ENCODE measurements around the gene RGS5. TPM values are rescaled to one million over a fixed set of nuclear protein-coding genes. Genes with fewer than 3 reads are reported as not detected.
A peak's percentile ranks its signal among the peaks of the same experiment; 100 is the strongest.

The RGS5 gene
- polyA plus RNA-seq, 1 of the 3 experiments (the other 2 are of a cell fraction) = 260 TPM

DNA sequence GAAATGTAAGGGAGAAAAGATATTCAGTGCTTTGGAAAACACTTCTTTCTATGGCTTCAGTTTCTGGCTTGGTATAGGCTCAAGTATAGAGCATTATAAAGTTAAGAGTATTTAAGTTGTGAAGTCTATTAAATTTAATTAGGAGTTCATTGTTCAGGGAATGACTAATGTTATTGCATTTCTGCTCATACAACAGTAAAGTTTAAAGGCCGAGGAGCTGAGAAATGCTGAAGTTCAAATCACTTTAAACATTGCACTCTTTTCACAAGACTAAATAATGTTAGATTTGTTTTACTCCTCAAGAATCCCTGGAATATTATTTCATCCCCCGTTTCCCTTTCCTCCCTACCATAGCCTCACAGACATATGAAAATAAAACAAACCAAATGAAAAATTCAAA lies 30.1 kb downstream of the RGS5 start:
- Histone ChIP-seq H3K4me3 (ENCODE audit: low read depth in 2 of 2, low read length in 1 of 2) (0 out of 4 replicates have a peak overlapping the region, but pooled peaks of 1 of the 2 experiments have one; percentile 2), H3F3A (replicated peaks; ENCODE audit: insufficient read depth) (peaks cover 43% of the 10 kb centered on the region), H3K4me2 (peak overlapping the region; percentile 53), H3K9me3 (no peaks in the 10 kb centered on the region), H3K27me3 (ENCODE audit: insufficient read depth) (no peaks in the 10 kb centered on the region), H3K9me2 (no peaks in the 10 kb centered on the region), H4K20me1 (ENCODE audit: insufficient read depth) (no peaks in the 10 kb centered on the region), H3K27ac (ENCODE audit: low read depth in 2 of 2, low read length in 1 of 2) (peak overlapping the region; percentile 95 to 99), H2AFZ (ENCODE audit: low read depth) (0 out of 2 replicates have a peak overlapping the region, but pooled peaks have one; percentile 25), H3K79me2 (ENCODE audit: insufficient read depth) (peaks cover 46% of the 10 kb centered on the region), H3K36me3 (replicated peaks in 1 of 2; ENCODE audit: control insufficient read depth in 1 of 2, insufficient read depth in 2 of 2, low read length in 1 of 2) (peaks cover 0 to 21% of the 10 kb centered on the region in 2 experiments), H3K4me1 (ENCODE audit: control insufficient read depth in 1 of 2, insufficient read depth in 2 of 2, low read depth in 1 of 2, low read length in 1 of 2) (peaks cover 54 to 79% of the 10 kb centered on the region in 2 experiments), H3K9ac (peak overlapping the region; percentile 70)
- no peak for TF ChIP-seq REST (IDR thresholded peaks at IDR 0.05; ENCODE audit: low read depth, low read length)
- no peak for TF ChIP-seq USF1 (IDR thresholded peaks at IDR 0.05; ENCODE audit: borderline replicate concordance, low read depth)
- no peak for TF ChIP-seq MAX (IDR thresholded peaks at IDR 0.05; ENCODE audit: low read depth)
- no peak for TF ChIP-seq ELF1 (IDR thresholded peaks at IDR 0.05)
- no peak for TF ChIP-seq GATA2 (CRISPR knock-in tag; IDR thresholded peaks at IDR 0.05)
- no peak for TF ChIP-seq EP300 (IDR thresholded peaks at IDR 0.05; ENCODE audit: borderline replicate concordance in 1 of 2, low read depth in 1 of 2, low read length in 1 of 2)
- TF ChIP-seq MEF2A (IDR thresholded peaks at IDR 0.05; ENCODE audit: borderline replicate concordance, low read depth) = no peak
- TF ChIP-seq RCOR1 (IDR thresholded peaks at IDR 0.05; ENCODE audit: low read length) = no peak
- TF ChIP-seq TAF1 (IDR thresholded peaks at IDR 0.05; ENCODE audit: borderline replicate concordance, low read depth, low read length) = no peak
- no peak for TF ChIP-seq TEAD4 (IDR thresholded peaks at IDR 0.05; ENCODE audit: borderline replicate concordance, insufficient read depth)
- no peak for TF ChIP-seq FOXJ3 (CRISPR knock-in tag; IDR thresholded peaks at IDR 0.05)
- TF ChIP-seq SIN3A (IDR thresholded peaks at IDR 0.05; ENCODE audit: borderline replicate concordance, low read depth, low read length) = no peak
- TF ChIP-seq, protein P1, sequence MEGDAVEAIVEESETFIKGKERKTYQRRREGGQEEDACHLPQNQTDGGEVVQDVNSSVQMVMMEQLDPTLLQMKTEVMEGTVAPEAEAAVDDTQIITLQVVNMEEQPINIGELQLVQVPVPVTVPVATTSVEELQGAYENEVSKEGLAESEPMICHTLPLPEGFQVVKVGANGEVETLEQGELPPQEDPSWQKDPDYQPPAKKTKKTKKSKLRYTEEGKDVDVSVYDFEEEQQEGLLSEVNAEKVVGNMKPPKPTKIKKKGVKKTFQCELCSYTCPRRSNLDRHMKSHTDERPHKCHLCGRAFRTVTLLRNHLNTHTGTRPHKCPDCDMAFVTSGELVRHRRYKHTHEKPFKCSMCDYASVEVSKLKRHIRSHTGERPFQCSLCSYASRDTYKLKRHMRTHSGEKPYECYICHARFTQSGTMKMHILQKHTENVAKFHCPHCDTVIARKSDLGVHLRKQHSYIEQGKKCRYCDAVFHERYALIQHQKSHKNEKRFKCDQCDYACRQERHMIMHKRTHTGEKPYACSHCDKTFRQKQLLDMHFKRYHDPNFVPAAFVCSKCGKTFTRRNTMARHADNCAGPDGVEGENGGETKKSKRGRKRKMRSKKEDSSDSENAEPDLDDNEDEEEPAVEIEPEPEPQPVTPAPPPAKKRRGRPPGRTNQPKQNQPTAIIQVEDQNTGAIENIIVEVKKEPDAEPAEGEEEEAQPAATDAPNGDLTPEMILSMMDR (IDR thresholded peaks at IDR 0.05) = no peak
- no peak for TF ChIP-seq YY1 (IDR thresholded peaks at IDR 0.05; ENCODE audit: low read depth)
- TF ChIP-seq NFIC (IDR thresholded peaks at IDR 0.05; ENCODE audit: borderline replicate concordance) = no peak
- no peak for TF ChIP-seq NRF1 (IDR thresholded peaks at IDR 0.05; ENCODE audit: low read depth, low read length)
- no peak for TF ChIP-seq POLR2AphosphoS5 (IDR thresholded peaks at IDR 0.05; ENCODE audit: low read depth, low read length)
- TF ChIP-seq GABPA (IDR thresholded peaks at IDR 0.05; ENCODE audit: low read depth) = no peak
- POLR2A ChIA-PET = no interaction called here
- CTCF ChIA-PET = interaction anchor here (0.7 to 1.0 kb wide), 2 partner anchors 26 to 815 kb away, joined by 3 read pairs; no protein-coding TSS in a partner anchor
- WGBS (ENCODE audit: low lambda C conversion rate) = 13% methylated on average over 2 of the region's 2 CpGs
- no peak for DNase-seq

Data from SK-N-SH (cell line).